ENCODE data around the gene TMEM109.

Gene TMEM109

DNA sequence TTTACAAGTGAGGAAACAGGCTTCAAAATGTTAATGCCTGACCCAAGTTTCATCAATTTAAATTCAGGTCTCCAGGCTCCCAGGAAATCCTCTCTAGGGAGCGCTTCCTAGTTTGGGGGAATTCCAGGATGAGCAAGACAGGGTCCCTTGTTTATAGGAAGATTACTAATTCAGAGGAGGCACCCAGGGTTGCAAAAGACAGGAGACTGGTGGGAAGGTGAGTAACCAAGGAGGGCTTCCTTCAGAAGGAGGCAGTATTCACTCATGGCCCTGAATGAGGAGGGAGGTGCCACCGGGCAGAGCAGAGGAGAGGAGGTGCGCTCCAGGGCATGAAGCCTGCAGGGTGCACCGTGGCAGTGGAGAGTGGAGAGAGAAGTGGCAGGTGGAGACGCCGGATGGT, 11.9 kb downstream of the TMEM109 start:
- DNase-seq (ENCODE audit: low read depth) = no peak

DNA sequence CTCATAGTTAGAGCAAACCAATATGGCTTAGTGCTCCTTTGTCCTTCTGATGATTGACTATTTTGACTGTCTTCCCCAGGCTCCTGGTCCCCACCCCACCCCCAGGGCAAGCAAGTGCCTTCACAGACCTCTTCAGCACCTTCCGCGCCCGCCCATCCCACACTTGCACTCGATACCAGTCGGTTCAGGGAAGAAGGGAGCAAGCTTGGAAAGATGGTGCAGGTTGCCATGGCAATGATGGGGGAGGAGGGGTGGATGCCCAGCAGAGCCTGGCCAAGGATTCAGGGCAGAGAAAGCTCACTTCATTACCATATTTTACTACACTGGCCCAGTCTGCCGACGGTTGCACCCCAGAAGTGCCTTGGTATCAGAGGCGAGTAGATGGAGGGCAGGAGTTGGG, 12.5 kb downstream of the TMEM109 start:
- no peak for DNase-seq (ENCODE audit: low read depth)

DNA sequence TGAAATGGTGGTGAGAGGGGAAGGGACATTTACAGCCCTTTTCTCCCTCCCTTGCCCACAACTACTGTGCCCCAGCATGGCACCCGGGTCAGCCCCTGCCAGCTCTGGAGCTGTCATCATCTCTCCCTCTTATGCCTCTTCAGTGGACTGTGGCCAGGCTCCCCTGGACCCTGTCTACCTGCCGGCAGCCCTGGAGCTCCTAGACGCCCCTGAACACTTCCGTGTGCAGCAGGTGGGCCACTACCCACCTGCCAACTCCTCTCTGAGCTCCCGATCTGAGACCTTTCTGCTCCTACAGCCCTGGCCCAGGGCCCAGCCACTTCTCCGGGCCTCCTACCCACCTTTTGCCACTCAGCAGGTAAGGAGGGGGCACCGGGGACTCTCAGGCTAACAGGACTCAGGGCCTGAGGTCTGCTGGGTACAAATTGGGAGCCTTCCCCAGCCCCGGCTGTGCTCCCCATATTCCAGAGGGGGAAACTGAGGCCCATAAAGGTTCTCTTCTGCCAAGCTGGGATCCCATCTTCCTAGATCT, 13.2 kb downstream of the TMEM109 start:
- DNase-seq (ENCODE audit: low read depth) = no peak

DNA sequence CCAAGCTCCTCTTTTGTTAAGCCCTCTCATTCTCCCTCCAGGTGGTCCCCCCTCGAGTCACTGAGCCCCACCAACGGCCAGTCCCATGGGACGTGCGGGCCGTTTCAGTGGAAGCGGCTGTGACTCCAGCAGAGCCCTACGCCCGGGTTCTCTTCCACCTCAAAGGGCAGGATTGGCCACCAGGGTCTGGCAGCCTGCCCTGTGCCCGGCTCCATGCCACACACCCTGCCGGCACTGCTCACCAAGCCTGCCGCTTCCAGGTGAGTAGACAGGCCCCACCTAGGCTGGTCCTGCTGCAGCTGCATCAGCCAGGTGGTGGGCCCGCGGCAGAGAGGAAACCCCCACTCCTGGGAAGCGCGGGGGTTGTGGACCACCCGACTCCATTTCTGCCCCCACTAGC, 13.6 kb downstream of the TMEM109 start:
- no peak for DNase-seq (ENCODE audit: low read depth)

DNA sequence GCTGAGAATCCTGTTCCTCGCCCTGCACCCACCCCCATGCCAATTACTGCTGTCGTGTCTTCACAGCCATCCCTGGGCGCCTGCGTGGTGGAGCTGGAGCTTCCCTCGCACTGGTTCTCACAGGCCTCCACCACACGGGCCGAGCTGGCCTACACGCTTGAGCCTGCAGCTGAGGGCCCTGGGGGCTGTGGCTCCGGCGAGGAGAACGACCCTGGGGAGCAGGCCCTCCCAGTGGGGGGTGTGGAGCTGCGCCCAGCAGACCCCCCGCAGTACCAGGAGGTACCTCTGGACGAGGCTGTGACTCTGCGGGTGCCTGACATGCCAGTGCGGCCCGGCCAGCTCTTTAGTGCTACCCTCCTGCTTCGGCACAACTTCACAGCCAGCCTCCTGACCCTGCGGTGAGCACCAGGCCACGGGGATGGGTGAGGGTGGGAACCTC, 14.6 kb downstream of the TMEM109 start:
- no peak for DNase-seq (ENCODE audit: low read depth)

DNA sequence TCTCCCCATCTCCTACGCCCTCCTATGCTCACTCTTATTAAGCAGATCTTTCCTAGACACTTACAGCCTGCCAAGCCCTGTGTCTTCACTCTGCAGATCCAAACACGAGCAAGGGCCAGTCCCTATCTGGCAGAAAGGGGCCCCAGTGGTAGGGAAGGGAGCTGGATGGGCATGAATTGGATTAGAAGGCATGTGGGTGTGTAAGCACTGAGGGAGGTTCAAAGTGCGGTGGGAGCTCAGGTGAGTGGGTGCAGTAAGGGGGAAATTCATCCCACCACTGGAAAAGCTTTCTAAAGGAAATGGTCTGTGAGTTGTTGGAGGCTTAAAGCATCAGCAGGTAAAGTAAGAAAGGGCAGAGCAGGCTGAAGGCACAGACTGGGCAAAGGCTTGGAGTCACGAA, 15.8 kb downstream of the TMEM109 start:
- DNase-seq (ENCODE audit: low read depth) = no peak

DNA sequence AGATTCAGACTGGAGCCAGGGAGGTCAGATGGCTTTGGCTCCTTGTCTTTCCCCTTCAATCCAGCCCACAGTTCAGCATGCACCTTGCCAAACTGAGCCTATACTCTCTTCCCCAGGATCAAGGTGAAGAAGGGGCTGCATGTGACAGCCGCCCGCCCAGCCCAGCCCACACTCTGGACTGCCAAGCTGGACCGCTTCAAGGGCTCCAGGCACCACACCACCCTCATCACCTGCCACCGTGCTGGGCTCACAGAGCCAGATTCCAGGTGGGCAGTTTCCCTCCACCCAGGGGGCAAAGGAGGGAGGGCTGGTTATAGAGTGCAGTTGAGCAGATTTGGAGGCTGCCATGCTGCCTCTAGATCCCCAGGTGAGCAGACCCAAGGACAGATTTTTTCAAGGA, 16.4 kb downstream of the TMEM109 start:
- no peak for DNase-seq (ENCODE audit: low read depth)

DNA sequence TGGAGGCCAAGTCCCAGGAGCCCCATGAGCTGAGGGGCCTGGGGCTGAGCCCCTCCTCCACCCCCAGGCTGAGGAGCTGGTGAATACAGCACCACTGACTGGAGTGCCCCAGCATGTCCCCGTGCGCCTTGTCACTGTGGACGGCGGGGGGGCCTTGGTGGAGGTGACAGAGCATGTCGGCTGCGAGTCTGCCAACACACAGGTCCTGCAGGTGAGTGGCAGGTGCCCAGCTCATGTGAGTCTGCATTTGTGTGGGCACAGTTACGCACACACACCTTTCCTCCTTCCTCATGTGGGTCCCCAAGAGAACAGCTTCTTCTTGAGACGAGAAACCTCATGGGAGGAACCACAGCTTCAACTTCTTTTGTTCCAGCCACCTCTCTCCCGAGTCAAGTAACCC, 18.0 kb downstream of the TMEM109 start:
- DNase-seq (ENCODE audit: low read depth) = no peak

DNA sequence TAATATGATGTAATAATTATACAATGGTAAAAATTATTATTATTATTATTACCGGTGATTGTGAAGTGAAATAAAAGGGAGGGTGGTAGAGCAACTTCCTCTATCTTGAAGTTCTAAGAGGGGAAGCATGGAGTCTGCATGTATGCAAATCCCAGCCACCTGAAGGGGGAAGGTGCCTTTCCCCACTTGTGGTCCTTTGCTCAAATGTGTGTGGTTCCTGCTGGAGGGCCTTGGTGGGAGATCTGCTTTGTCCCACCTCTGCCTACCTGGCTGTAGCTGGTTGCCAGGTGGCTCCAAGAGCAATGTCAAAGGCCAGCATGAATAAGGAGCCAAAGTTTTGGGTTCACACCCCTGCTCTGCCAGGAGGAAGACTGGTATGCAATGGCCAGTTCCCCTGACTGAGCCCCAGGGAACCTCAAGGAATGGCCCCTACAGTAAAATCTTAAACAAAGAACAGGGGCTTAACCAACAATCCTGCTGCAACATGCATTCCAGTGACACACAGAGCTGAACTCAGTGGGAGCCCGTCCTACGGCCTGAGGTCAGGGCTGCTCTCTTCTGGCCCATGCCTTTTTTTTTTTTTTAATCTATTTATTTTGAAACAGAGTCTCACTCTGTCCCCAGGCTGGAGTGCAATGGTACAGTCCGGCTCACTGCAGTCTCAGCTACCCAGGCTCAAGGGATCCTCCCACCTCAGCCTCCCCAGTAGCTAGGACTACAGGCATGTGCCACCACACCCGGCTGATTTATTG, 18.8 kb downstream of the TMEM109 start:
- DNase-seq (ENCODE audit: low read depth) = no peak

DNA sequence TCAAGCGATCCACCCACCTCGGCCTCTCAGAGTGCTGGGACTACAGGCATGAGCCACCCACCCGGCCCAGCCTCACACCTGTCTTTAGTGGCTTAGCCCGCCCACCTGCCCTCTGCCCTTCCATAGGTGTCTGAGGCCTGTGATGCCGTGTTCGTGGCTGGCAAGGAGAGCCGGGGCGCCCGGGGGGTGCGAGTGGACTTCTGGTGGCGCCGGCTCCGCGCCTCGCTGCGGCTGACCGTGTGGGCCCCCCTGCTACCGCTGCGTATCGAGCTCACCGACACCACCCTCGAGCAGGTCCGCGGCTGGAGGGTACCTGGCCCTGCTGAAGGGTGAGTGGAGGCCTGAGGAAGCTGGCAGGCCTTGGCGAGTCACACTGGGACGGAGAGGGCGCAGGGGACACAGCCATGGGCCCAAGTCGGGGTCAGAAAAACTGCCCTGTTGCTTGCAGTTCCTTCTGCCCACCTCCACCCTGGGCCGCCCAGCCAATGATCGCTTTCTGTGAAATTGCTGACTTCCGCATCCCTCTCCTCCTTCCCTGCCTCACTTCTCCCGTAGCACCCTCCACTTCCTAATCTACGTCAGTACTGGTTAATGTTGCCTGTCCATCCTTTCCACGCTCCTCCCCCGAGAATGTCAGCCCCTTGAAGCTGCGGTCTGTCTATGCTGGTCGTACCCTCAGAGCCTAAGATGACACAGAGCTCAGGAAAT, 19.6 kb downstream of the TMEM109 start:
- DNase-seq (ENCODE audit: low read depth) = no peak

DNA sequence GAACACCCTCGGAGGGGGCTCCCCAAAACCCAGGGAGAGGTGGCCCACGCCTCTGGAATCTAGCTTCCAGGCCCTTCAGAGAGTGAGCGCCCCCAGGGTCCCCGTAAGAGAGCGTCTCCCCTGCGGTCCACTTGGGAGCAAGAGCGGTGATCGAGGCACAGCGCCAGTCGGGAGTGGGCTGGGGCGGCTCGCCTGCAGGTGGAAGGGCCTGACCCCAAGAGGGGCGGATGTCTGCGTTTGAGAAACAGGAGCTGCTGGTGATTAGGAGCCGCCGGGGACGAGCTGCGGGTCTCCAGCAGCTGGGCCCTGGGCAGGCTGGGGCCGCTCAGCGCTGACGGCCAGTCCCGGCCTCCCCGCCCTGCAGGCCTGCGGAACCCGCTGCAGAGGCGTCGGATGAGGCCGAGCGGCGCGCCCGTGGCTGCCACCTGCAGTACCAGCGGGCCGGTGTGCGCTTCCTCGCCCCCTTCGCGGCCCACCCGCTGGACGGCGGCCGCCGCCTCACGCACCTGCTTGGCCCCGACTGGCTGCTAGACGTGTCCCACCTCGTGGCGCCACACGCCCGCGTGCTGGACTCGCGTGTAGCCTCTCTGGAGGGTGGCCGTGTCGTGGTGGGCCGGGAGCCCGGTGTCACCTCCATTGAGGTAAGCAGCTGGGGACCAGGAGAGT, 20.3 kb downstream of the TMEM109 start:
- DNase-seq (ENCODE audit: low read depth) = no peak

DNA sequence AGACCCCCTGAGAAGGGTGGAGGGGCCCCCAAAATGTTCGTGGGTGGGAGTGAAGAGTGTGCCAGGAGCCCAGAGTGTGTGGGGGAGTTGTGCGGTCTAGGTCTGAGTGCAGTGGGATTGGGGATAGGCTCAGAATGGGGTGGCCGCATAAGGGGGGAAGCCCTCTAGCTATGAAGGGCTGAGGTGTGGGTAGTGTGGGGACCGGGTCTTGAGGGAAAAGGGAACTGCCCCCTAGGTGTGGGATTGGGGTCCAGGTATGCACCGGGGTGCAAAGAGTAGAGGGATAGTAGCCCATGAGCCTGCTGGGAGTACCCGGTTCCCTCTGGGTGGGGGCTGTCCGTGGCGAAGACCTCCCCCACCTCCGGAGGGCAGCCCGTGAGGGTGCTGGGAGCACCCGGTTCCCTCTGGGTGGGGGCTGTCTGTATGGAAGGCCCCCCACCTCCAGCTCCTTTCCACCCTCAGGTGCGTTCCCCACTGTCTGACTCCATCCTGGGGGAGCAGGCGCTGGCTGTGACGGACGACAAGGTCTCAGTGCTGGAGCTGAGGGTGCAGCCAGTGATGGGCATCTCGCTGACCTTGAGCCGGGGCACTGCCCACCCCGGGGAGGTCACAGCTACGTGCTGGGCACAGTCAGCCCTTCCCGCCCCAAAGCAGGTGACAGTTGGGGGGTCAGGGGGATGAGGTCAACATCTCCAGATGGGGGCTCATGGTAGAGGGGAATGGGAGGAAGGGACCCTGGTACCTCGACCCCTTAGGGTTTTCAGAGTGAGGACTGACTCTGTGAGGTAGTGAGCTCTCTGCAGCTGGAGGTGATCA, 21.0 kb downstream of the TMEM109 start:
- no peak for DNase-seq (ENCODE audit: low read depth)

DNA sequence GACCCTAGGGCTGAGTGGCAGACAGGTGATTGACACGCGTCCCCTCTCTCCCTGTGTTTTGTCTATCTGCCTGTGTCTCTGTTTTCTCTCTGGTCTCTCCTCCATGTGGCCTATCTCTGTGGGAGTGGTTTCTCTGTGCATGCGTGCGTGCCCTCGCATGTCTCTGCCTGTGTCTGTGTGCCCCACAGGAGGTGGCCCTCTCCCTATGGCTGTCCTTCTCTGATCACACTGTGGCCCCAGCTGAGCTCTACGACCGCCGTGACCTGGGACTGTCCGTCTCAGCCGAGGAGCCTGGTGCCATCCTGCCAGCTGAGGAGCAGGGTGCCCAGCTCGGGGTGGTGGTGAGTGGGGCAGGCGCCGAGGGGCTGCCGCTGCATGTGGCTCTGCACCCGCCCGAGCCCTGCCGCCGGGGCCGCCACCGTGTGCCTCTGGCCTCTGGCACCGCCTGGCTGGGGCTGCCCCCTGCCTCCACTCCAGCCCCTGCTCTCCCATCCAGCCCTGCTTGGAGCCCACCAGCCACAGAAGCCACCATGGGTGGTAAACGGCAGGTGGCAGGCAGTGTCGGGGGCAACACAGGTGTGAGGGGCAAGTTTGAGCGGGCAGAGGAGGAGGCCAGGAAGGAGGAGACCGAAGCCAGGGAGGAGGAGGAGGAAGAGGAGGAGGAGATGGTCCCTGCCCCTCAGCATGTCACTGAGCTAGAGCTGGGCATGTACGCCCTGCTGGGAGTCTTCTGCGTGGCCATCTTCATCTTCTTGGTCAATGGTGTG, 21.9 kb downstream of the TMEM109 start:
- DNase-seq (ENCODE audit: low read depth) = no peak

DNA sequence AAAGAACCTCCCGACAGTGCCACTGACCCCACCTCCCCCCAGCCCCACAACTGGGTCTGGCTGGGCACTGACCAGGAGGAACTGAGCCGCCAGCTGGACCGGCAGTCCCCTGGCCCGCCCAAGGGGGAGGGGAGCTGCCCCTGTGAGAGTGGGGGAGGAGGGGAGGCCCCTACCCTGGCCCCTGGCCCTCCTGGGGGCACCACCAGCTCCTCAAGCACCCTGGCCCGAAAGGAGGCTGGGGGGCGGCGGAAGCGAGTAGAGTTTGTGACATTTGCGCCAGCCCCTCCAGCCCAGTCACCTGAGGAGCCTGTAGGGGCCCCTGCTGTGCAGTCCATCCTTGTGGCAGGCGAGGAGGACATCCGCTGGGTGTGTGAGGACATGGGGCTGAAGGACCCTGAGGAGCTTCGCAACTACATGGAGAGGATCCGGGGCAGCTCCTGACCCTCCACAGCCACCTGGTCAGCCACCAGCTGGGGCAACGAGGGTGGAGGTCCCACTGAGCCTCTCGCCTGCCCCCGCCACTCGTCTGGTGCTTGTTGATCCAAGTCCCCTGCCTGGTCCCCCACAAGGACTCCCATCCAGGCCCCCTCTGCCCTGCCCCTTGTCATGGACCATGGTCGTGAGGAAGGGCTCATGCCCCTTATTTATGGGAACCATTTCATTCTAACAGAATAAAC, 22.6 kb downstream of the TMEM109 start:
- DNase-seq (ENCODE audit: low read depth) = no peak

DNA sequence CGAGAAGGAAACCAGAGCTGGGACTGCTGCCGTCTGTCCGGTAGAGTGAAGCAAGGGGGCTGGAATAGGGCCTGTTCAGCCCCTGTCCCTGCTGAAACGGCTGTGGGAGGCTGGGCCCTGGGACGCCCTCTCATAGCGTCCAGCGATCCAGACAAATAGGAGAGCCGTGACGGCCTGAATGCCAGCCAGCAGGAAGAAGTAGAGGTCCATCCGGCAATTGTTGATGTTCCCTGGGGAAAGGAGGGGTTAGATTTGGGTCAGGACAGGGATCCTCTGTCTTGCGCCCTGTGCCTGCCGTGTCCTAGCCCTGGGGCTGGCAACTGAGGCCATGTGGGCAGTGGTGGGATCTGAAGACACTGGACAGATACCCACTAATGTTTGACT, 23.2 kb downstream of the TMEM109 start:
- no peak for DNase-seq (ENCODE audit: low read depth)

DNA sequence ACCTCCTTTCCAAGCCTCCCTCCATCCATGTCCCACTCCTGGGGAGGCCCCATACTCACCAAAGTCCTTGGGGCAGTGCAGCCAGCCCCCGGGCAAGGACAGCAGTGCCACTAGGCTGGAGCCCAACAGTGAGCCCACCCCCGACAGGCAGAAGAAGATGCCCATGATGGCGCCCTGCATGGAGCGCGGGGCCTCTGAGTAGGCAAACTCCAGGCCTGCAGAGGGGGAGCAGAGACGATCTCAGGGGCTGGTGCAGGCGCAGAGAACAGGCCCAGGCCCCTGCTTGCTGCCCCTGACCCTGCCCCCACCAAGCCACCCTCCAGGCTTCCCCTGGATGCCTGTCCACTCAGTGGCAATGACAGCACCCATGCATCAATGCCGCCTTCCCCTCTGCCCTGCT, 23.9 kb downstream of the TMEM109 start:
- no peak for DNase-seq (ENCODE audit: low read depth)

DNA sequence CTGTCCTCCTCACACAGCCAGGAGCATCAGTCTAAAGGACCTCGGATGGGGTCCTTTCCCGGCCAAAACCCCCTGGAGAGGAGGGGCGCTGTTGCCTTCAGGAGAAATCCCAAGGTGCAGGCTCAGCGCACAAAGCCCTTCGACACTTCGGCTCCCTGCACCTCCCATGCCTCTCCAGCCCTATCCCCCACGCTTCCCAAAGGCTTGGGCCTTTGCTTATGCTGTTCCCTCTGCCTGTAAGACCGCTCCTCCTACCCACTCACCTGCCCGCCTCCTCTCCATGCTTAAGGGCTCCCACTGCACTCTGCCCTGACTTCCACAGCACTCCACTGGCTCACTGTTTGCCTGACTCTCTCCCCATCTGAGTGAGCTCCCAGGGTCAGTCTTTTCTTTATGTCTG, 24.5 kb downstream of the TMEM109 start:
- DNase-seq (ENCODE audit: low read depth) = no peak

DNA sequence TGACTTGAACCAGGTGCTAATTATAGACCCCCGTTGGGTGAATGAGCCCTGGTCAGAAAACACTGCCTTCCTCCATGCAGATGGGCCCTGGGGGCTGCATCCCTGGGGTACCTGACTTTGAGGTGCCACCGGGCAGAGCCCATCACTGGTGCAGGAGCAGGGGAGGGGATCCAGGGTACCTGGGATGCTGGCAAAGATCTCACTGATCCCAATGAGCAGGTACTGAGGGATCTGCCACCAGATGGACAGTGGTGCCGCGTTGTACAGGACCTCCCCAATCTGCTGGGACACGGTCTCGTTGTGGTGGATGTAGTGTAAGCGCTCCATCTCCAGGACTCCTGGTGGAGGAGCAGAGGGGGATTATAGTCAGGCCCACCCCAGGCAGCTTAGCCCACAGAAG, 25.3 kb downstream of the TMEM109 start:
- no peak for DNase-seq (ENCODE audit: low read depth)

DNA sequence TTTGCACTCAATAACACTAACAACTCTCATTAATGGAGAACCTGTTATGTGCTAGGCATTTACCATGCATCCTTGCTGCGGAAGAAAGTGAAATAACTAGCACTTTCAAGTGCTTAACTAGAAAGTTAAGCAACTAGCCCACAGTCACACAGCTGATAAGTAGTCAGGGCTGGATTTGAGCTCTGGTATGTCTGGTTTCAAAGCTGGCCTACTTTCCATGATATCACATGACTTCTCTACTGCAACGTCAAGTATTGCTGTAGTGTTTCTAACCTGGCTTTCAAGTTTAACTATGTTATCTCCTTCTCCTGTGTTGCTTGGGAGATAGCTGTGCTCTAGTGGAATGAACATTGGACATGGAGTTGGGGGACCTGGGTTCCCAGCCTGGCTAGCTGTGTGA, 25.9 kb downstream of the TMEM109 start:
- DNase-seq (ENCODE audit: low read depth) = no peak

DNA sequence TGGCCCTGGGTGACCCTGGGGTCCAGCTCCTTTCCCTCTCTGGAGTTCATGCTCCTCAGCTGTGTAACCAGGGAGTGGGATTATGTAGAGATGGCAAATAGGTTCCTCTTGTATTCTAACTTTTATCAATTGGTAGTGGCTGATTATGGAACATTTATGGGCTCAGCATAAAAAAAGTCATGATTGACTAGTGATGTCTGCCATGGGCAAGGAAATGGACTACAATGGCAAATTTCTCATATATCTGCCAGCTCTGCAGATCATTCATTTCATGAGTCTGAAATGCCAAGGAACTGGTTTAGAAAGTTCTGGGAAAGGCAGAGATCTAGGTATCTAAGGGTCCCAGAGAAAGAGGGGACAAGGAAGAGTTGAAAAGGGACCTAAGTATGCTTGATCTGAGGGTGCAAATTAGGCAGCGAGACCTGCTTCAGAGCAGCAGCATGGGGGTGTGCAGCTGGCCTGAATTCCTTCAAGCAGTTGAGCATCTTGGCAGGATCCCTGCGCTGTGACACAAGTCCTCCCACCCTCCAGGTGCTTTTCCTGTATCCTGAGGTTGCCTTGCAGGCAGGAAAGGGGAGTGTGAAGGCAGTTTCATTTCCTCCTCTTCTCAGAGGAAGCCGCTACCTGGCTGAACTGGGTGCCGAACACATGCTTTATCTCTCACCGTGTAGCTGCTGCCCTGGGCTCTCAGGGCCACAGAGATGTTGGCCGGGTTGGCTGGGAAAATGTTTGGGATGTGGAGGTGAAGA, 27.6 kb downstream of the TMEM109 start:
- no peak for DNase-seq (ENCODE audit: low read depth)

All from stimulated activated CD8-positive, alpha-beta memory T cell treated with anti-CD3 and anti-CD28 coated beads, Interleukin-7, amount 100 ng/mL, for 24 hours (primary cell).